Measurements from ENCODE around the gene RNF26. TPM values are rescaled to one million over a fixed set of nuclear protein-coding genes. Genes with fewer than 3 reads are reported as not detected.

The RNF26 gene
- total and polyA plus RNA-seq, 2 of the 13 experiments (the other 11 are each of a cell fraction or from before 2014, with no cell fraction given), result 11.9 to 26.3 TPM

- peak; percentile 91; the same call in 1 of the 2 replicates for TF ChIP-seq STAT6 (CRISPR knock-in tag; IDR thresholded peaks at IDR 0.05; ENCODE audit: borderline replicate concordance)
- peak; percentile 84 for TF ChIP-seq TARDBP (CRISPR knock-in tag; IDR thresholded peaks at IDR 0.05)
- peak; percentile 7; the same call in 1 of the 2 replicates for TF ChIP-seq TBX3 (IDR thresholded peaks at IDR 0.05; ENCODE audit: borderline replicate concordance)
- TF ChIP-seq, protein P1, sequence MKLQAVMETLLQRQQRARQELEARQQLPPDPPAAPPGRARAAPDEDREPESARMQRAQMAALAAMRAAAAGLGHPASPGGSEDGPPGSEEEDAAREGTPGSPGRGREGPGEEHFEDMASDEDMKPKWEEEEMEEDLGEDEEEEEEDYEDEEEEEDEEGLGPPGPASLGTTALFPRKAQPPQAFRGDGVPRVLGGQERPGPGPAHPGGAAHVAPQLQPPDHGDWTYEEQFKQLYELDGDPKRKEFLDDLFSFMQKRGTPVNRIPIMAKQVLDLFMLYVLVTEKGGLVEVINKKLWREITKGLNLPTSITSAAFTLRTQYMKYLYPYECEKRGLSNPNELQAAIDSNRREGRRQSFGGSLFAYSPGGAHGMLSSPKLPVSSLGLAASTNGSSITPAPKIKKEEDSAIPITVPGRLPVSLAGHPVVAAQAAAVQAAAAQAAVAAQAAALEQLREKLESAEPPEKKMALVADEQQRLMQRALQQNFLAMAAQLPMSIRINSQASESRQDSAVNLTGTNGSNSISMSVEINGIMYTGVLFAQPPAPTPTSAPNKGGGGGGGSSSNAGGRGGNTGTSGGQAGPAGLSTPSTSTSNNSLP (IDR thresholded peaks at IDR 0.05; ENCODE audit: low read depth, low read length), result no peak
- no peak for TF ChIP-seq ZNF577 (CRISPR knock-in tag; IDR thresholded peaks at IDR 0.05; ENCODE audit: borderline replicate concordance, low read depth)
- no peak for TF ChIP-seq TMF1 (CRISPR knock-in tag; IDR thresholded peaks at IDR 0.05; ENCODE audit: low read depth)
- no peak for TF ChIP-seq JDP2 (CRISPR knock-in tag; IDR thresholded peaks at IDR 0.05; ENCODE audit: borderline replicate concordance)
- peak; percentile 37; the same call in 1 of the 2 replicates for TF ChIP-seq PHF8 (CRISPR knock-in tag; IDR thresholded peaks at IDR 0.05)
- no peak; the same call in 1 of the 2 replicates for TF ChIP-seq GLI4 (CRISPR knock-in tag; IDR thresholded peaks at IDR 0.05; ENCODE audit: borderline replicate concordance)
- peak; percentile 60; the same call in 1 of the 2 replicates for TF ChIP-seq SOX5 (CRISPR knock-in tag; IDR thresholded peaks at IDR 0.05; ENCODE audit: borderline replicate concordance)
- TF ChIP-seq ATF2 (CRISPR knock-in tag; IDR thresholded peaks at IDR 0.05), result peak; percentile 57; the same call in 1 of the 2 replicates
- peak; percentile 28; the same call in 1 of the 2 replicates for TF ChIP-seq ZNF816 (CRISPR knock-in tag; IDR thresholded peaks at IDR 0.05; ENCODE audit: borderline replicate concordance)
- TF ChIP-seq ZNF282 (IDR thresholded peaks at IDR 0.05; ENCODE audit: partially characterized antibody), result no peak
- TF ChIP-seq KLF11 (CRISPR knock-in tag; IDR thresholded peaks at IDR 0.05), result no peak
- TF ChIP-seq ZFY (CRISPR knock-in tag; IDR thresholded peaks at IDR 0.05), result 0 out of 2 replicates have a peak, but pooled peaks have one; percentile 21
- TF ChIP-seq PHF5A (CRISPR knock-in tag; IDR thresholded peaks at IDR 0.05; ENCODE audit: low read depth, unreplicated experiment), result peak; percentile 68
- TF ChIP-seq, protein P2, sequence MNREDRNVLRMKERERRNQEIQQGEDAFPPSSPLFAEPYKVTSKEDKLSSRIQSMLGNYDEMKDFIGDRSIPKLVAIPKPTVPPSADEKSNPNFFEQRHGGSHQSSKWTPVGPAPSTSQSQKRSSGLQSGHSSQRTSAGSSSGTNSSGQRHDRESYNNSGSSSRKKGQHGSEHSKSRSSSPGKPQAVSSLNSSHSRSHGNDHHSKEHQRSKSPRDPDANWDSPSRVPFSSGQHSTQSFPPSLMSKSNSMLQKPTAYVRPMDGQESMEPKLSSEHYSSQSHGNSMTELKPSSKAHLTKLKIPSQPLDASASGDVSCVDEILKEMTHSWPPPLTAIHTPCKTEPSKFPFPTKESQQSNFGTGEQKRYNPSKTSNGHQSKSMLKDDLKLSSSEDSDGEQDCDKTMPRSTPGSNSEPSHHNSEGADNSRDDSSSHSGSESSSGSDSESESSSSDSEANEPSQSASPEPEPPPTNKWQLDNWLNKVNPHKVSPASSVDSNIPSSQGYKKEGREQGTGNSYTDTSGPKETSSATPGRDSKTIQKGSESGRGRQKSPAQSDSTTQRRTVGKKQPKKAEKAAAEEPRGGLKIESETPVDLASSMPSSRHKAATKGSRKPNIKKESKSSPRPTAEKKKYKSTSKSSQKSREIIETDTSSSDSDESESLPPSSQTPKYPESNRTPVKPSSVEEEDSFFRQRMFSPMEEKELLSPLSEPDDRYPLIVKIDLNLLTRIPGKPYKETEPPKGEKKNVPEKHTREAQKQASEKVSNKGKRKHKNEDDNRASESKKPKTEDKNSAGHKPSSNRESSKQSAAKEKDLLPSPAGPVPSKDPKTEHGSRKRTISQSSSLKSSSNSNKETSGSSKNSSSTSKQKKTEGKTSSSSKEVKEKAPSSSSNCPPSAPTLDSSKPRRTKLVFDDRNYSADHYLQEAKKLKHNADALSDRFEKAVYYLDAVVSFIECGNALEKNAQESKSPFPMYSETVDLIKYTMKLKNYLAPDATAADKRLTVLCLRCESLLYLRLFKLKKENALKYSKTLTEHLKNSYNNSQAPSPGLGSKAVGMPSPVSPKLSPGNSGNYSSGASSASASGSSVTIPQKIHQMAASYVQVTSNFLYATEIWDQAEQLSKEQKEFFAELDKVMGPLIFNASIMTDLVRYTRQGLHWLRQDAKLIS (CRISPR knock-in tag; IDR thresholded peaks at IDR 0.05), result no peak
- TF ChIP-seq ELF4 (CRISPR knock-in tag; IDR thresholded peaks at IDR 0.05; ENCODE audit: borderline replicate concordance), result no peak; the same call in 1 of the 2 replicates
- TF ChIP-seq STAG1 (CRISPR knock-in tag; IDR thresholded peaks at IDR 0.05), result no peak
Measured at GRCh38 chr11:119368121-119369034, 34.1 kb downstream of the RNF26 start (continued).
